Measurements from ENCODE around the gene RPS4Y1.
"Not testable (repeated sequence)": the region's sequence is repeated elsewhere in the genome, so short reads cannot be mapped to it uniquely, and the experiment has no call there.

RPS4Y1 gene

DNA sequence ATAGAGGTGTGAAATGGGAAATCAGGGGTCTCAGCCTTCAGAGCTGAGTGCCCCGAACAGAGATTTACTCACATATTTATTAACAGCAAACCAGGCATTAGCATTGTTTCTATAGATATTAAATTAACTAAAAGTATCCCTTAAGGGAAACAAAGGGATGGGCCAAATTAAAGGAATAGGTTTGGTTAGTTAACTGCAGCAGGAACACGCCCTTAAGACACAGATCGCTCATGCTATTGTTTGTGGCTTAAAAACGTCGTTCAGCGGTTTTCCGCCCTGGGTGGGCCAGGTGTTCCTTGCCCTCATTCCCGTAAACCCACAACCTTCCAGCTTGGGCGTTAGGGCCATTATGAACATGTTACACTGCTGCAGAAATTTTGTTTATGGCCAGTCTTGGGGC, 30.8 kb downstream of the RPS4Y1 start:
- DNase-seq (ENCODE audit: insufficient read length, low spot score); FAIRE-seq: not testable (repeated sequence)

DNA sequence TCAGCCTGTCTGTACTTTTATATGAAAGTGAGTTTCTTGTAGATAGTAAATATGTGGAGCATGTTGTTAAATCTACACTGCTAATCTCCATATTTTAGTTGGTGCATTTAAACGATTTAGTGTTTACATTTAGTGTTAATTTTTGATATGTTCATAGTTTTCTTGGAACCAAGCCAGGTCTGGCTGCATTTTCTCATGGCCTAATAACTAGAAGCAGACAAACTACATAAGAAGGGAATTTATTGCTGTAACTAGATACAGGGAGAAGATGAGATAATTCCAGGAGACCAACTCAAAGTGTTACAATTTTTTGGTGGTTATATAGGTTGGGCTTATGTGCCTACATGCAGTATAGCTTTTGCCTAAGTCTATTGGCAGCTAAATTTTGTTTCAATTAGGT, 32.8 kb downstream of the RPS4Y1 start:
- no peak for FAIRE-seq

DNA sequence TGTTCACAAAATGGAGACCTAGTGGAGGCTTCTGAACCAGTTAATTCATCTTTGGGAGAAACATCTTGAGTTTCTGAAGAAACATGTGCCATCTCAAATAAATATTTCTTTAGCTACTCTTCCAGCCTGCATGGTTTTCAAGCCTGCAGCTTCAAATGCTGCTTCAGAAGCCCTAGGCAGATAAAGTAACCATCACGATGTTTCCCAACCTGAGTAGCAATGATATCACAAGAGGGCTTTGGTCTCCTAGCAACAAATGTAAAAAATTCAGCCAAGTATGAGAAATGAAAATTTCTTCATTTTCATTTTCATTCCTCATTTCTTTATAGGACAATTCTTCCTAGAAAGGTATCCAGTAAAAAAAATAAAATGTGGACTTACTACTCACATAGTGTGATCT, 42.2 kb downstream of the RPS4Y1 start:
- DNase-seq (ENCODE audit: insufficient read length, low spot score) (no peak), FAIRE-seq (no peak)

More for the DNA sequence above, 32.8 kb downstream of the RPS4Y1 start:
- DNase-seq (ENCODE audit: insufficient read length, low spot score) = no peak

DNA sequence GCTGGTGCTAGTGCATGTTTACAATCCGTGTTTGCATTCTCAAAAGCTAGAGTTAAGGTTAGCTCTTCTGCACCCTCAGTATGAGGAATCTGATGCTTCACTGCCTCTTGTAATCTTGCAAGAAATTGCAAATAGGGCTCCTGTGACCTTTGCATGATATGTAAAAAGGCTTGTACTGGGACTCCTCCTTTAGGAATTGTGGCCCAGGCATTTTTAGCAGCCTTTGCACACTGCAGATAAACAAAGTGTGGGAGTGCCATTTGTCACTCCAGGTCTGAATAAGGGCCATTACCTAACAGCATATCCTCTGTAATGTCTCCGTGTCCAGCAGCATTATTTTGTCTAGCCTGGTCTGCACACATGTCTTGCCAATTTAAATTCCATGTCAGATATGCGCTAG, 44.5 kb downstream of the RPS4Y1 start:
- no peak for FAIRE-seq

DNA sequence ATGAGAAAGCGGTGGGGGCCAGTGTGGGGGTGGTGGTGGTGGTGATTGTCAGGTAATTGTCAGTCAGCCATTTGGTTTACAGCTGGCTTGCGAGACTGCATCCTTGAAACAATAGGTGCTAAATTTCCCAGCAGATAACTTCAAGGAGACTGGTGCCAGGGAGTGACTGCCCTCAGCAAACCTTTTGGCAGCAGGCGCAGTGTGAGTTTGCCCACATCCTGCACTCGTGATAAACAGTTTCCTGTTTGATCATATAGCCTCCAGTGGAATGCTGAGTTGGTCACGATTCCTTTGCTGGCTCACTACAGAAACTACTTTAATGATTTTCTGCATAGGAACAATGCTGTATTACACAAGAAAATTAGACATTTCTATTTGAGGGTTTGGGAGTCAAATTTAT, 46.0 kb downstream of the RPS4Y1 start:
- DNase-seq (ENCODE audit: insufficient read length, low spot score) (no peak), FAIRE-seq (no peak)

More for the DNA sequence above, 44.5 kb downstream of the RPS4Y1 start:
- no peak for DNase-seq (ENCODE audit: insufficient read length, low spot score)

DNA sequence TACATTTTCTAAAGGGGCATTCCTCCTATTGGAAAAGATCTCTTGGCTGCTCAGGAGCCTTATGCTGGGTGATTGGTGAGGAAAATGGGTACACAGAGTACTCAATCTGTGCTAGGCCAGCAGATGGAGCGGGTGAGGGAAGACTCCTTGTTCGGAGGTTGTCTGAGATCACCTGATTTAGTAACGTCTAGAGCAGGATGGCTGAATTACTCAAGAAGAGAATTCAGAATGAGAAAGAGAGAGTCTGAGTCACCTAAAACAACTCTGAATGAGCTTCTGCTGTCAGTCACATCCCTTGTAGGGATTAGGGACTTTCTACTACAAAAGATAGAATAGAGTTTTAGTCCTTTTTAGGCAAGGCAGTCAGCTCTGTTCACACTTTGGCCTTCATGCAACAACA, 46.6 kb downstream of the RPS4Y1 start:
- FAIRE-seq (peak; percentile 33), DNase-seq (ENCODE audit: insufficient read length, low spot score) (no peak)

DNA sequence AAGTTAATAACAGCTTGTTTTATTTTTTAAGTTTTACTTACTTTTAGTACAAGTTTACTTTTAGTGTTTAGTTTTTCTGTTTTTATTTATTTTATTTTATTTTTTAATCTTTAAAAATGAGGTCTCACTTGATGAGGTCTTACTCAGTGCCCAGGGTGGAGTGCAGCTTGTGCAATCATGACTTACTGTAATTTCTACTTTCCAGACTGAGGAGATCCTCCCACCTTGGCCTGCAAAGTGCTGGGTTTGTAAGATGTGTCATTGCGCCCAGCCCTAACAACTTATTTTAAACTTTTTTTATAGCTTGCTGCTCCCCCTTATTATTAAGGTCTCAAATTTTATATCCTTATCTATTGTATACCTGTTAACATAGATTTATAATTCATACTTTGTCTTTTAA, 52.1 kb downstream of the RPS4Y1 start:
- FAIRE-seq (no peak), DNase-seq (ENCODE audit: insufficient read length, low spot score) (no peak)

DNA sequence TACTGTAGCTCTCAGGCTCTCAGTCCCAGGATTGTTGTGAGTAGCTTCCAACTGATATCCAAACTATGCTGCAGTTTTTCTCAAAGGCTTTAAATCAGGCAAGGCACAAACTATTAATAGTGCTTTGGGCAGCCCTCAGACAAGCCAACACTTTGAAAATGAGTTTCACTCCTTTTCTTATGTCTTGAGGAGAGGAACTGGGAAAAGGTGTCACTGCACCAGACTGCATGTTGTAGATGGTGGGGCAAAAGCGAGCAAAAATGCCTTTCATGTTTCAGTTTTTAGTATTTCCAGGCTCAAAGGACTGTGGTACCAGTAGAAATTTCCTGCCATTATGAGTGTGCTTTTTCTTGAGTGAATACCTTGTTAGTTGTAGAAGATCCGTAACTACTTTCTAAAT, 54.6 kb downstream of the RPS4Y1 start:
- peak; percentile 70 for FAIRE-seq
- DNase-seq (ENCODE audit: insufficient read length, low spot score) = no peak

DNA sequence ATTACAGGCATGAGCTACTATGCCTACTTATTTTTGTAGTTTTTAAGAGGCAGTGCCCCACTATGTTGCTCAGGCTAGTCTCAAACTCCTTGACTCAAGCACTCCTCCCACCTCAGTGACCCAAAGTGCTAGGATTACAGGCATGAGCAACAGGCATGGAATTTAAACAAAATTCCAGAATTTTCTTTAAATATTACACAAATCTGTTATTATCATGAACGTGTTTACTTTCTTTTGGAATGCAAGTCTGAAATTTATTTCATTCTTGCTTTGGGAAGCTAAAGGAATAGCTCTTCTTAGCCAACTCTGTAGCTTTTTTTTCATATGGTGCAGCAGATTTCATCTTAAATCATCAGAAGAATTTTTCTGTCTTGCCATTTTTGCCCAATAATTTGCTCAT, 66.0 kb downstream of the RPS4Y1 start:
- FAIRE-seq (no peak), DNase-seq (ENCODE audit: insufficient read length, low spot score) (no peak)

DNA sequence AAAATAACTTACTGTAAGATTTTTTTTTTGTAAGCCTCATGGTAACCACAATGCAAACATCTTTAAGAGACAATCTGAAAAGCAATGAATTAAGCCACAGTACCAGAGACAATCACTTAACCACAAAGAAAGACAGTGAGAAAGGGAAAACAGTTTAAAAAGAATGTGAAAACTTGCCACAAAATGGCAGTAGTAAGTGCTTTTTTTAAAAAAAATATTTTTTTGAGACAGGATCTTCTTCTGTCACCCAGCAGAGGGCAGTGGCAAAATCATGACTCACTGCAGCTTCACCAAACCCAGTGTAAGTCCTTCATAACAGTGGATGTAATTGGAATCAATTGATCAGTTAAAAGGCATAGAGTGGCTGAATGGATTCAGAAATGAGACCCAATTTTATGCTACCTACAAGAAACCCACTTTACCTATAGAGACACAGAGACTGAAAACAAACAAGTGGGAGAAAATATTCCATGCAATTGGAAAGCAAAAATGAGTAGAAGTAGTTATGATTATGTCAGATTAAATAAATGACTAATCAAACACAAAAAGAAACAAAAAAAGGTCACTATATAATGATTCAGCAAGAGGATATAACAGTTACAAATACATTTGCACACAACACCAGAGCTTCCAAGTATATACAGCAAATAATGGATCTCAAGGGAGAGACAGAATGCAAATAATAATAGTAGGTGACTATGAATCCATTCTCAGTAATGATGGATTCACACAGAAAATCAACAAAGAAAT, 71.8 kb downstream of the RPS4Y1 start:
- DNase-seq (ENCODE audit: insufficient read length, low spot score) (no peak), FAIRE-seq (peak; percentile 83)

Data from GM19239 (cell line).